NCI-H2081 treated with DMSO at 0.1 percent for 48 hours (cell line): ENCODE data around the gene LDLRAD3.

ENCODE experiments used
- DNase-seq: peaks from one replicate; lab custom pipeline; 2025; lab: John Stamatoyannopoulos, UW

LDLRAD3 gene

GRCh38 chr11:35927682-35928081 lies 16.2 kb upstream of the LDLRAD3 start:
- DNase-seq: no peak

- no peak for DNase-seq
These were observed 15.0 kb upstream of the LDLRAD3 start for GRCh38 chr11:35928688-35929395.

GRCh38 chr11:35930466-35930865 lies 13.4 kb upstream of the LDLRAD3 start:
- no peak for DNase-seq

- no peak for DNase-seq
These were observed 11.7 kb upstream of the LDLRAD3 start for GRCh38 chr11:35932121-35932520.

- DNase-seq: no peak
These were observed 11.1 kb upstream of the LDLRAD3 start for GRCh38 chr11:35932681-35933319.

DNA sequence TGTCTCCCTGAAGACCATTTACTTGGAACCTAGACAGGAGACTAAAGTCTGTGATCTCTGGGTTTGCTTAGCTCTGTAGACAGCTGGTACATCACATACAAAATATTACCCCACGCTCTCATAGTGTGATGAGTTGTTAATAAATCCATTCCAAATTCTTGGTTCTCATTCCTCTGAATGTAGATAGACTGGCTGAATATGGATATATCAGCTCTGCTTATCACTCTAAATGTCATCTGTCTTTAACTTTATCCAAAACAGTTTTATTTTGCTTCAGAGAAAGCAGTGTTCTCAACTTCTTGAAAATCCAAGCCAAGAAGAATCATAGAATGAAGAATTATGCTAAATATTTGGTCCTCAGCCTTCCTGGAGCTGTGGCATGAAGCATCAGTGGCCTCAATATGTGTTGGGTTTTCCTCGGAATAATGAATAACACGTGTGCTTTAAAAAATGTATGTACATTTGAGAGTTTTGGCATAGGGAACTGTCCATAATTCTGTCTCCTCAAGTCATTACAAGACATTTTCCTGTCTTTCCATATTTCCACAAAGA lies 10.5 kb upstream of the LDLRAD3 start:
- no peak for DNase-seq

DNA sequence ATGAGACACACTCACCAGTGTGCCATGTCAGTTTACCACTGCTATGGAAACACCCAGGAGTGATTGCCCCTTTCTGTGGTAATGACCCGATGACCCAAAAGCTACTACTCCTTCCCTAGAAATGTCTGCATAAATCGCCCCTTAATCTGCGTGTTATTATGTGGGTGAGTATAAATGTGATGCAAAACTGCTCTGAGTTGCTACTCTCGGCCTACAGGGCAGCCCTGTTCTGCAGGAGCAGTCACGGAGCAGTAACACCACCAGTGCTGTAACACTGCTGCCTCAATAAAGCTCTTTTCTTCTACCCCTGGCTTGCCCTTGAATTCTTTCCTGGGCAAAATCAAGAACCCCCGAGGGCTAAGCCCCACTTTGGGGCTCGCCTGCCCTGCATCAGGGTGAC lies 9.6 kb upstream of the LDLRAD3 start:
- no peak for DNase-seq

DNA sequence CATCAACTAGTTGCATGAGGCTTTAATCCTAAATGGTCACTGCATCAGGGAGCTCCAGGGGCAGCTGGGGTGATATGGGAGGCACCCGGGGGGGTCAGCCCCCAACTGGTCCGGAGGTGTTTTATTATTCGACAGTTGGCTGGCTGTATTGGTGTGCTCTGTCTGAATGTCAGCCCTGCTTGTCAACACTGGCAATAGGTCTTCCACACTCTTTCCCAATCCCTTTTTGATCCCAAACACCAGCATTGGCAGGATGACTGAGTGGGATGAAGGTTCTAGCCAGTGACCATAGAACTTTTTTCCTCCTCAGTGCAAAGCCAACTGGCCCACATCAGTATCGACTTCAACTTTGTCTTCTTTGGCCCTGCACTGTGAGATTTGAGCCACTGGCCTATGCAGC lies 8.9 kb upstream of the LDLRAD3 start:
- DNase-seq: no peak

DNA sequence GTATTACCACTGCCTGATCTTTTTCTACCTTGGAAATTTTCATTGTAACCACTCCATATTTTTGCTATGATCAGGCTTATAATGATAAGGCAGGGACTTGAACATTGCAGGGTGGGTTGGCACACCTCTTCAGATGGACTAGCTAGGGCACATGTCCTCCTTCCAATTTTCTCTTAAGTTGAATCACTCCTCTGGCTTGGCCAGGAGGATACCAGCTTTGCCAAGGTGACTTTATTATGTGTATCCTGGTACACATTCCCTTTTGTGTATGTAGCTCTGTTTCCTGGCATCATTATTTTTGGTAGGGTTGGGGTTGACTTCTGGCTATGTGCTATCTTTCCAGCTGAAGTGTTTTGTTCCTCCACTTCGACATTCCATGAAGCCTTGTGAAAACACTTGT lies 8.5 kb upstream of the LDLRAD3 start:
- DNase-seq: no peak

DNA sequence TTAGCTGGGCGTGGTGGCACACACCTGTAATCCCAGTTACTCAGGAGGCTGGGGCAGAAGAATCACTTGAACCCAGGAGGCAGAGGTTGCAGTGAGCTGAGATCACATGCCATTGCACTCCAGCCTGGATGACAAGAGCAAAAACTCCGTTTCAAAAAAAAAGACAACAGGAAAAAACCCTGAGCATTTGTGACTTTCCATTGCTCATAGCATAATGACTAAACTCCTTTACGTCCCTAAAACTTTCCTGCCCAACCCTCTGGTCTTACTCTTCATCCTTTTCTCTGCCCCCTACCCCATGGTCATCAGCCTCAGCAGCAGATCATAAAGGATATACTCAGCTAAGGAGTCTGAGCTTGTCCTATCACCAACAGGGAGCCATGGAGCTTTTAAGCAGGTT lies 6.8 kb upstream of the LDLRAD3 start:
- no peak for DNase-seq

DNA sequence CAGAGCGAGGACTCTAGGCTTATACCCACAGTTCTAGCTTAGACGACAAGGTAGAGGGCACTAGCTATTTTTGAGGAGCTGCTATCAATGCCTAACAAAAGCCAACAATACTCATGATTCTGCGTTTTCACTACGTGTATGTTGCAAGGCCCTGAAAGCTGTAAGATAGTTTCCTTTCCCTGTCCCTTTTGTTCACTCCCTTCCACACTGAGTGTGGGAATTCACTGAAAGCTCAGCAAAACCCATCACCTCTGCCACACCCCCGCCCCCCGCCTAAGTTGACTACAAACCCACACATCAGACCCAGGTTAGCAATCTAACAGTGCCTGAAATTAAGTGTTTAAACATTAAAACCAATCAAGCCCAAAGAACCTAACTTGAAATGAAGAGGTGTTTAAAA lies 6.2 kb upstream of the LDLRAD3 start:
- no peak for DNase-seq

DNA sequence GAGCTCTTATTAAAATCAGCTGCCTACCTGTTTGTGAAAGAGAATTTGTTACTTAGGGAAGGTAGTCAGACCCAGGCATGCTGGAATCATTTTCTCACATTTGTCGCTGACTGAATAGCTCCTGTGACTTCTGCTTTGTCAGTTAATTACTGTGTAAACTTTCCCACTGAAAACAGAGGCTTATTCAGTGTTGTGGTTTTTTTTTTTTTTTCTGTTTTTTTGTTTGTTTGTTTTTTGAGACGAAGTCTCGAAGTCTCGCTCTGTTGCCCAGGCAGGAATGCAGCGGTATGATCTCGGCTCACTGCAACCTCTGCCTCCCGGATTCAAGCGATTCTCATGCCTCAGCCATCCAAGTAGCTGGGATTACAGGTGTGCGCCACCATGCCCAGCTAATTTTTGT lies 5.6 kb upstream of the LDLRAD3 start:
- DNase-seq: no peak

DNA sequence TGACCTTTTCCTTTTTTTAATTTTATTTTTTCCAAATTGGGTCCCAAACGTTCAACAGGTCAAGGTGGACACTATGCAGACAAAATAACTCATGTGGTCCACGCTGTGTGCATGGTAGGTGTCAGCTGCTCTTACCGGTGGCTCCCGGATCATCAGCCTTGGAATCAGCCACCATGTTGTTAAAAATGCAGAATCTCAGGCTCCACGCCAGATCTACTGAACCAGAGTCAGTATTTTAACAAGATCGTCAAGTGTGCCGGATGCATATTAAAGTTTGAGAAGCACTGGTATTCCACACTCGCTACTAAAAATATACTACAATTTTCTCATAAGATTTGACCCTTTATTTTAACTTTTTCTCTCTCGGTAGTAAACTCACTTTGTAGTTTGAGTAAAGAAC lies 553 bp upstream of the LDLRAD3 start:
- no peak for DNase-seq

- no peak for DNase-seq
These were observed 758 bp downstream of the LDLRAD3 start for GRCh38 chr11:35944503-35945136.

DNA sequence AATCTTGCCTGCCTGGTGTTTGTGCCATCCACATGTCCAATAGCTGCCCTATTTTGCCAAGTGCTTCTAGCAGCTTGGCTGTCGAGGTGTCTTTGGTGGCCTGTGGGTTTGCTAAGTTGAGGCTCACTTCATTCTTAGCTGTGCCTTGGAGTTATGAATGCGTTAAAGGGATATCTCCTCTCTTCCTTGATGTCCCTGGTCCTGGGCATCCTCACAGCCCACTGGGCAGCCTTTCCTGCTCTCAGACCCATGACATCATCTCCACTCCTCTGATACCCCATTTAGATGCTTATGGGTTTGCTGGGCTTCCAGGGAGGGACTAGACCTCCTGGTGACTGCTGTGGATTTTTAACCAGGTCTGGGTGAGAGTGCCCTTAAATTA lies 1.3 kb downstream of the LDLRAD3 start:
- DNase-seq: no peak

- no peak for DNase-seq
These were observed 2.9 kb downstream of the LDLRAD3 start for GRCh38 chr11:35946766-35947165.

DNA sequence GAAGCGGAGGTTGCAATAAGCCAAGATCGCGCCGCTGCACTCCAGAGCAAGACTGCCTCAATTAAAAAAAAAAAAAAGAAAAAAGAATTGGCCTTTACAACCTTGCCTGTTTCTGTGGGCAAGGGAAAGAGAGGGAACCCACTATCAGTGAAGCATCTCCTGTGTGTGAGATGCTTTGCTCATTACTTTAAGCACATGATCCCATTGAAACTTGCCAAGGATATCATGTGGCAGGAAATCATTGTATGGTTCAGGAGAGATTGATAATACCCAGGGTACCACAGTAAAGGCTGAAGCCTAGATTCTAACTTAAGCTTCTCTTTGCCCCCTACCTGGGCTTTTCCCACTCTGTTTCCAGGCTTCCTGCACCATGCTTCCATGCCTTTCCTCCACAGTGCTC lies 3.6 kb downstream of the LDLRAD3 start:
- DNase-seq: no peak

- no peak for DNase-seq
These were observed 5.4 kb downstream of the LDLRAD3 start for GRCh38 chr11:35949242-35949641.

DNA sequence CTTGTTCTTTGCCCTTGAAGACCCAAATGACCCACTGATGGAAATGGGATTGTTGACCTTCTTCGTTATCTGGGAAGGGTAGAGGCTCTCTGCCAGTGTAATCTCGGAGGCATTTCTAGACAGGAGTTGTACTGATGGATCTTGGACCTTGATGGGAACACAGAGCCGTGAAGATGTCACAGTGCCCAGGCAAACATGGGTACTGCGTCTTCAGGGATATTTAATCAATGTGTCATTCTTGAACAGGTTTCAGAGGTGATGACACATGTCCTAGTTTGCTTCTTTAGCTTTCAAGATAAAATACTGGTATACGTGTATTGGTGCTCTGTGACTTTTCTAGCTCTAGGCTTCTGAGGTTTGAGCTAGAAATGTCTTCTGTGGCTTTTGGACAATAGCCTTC lies 6.2 kb downstream of the LDLRAD3 start:
- no peak for DNase-seq

- no peak for DNase-seq
These were observed 7.8 kb downstream of the LDLRAD3 start for GRCh38 chr11:35951680-35952079.

DNA sequence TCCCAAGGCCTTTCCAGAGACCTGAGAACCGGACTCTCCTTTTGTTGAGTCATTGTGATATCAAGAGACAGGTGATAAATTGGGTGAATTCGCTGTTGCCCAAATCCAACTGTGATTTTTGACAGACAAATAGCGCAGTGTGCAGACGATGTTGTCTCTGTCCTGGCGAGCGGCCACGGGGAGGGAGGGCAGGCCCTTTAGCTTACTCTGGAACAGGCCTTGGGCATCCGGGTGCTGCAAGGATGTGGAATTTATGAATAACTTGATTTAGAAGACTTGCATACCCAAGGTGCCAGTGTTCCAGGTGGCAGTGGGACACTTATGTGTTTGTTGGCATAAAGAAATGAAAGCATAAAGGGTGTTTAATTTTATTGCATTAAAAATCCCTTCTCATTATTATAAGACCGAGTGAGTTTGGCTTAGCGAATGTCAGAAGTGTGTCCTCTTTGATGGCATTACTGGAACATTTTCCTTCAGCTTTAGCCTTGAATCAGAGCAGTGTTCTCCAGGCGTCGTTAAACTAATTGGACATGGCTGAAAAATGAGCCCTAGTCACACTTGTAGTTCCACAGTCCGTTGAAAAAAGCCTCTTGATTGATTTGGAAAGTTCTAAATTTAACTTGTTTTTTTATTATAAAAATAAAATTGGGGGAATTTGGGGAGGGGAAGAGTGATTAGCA lies 9.4 kb downstream of the LDLRAD3 start:
- no peak for DNase-seq

DNA sequence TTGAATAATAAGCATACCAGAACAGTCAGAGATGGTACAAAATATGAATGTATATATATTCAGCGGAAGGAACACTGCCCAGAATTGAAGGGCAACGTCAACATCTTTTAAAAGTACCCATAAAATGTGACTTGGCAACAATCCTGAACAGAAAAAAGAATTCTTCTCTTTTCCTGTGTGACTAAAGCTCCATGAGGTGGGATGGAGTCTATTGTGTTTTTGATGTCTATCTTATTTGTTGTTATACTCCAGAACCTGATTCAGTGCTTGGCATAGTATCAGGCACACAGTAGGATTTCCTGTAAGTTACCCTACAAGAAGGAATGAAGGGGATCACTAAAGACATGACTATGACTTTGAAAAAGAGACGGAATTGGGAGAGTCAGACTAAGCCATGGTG lies 10.3 kb downstream of the LDLRAD3 start:
- DNase-seq: no peak

DNA sequence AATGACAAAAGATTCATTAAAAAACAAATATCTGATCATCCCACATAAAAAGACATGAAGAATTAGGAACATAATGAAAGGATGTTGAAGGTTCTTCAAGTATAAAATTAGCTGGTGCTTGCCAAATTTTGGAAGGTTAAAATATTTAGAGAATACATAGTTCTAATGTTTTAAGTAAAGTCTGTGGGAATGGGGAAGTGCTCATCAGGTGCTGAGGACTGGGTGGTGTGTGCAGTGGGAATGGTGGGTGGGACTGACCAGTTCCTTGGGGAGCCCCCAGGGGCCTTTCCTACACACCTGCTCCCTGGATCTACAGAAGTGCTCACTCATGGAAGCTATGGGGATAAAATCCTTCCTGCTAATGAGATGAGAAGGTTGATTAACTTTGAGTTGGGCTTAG lies 11.8 kb downstream of the LDLRAD3 start:
- DNase-seq: no peak
